ENCODE measurements around the gene CEACAM5.

CEACAM5 gene

GRCh38 chr19:41708481-41708880, at the start of gene CEACAM5:
CEACAM5 (plus strand) TSS chr19:41708626; CDS start chr19:41708732, 106 bp downstream.
- DNase-seq = no peak

DNA sequence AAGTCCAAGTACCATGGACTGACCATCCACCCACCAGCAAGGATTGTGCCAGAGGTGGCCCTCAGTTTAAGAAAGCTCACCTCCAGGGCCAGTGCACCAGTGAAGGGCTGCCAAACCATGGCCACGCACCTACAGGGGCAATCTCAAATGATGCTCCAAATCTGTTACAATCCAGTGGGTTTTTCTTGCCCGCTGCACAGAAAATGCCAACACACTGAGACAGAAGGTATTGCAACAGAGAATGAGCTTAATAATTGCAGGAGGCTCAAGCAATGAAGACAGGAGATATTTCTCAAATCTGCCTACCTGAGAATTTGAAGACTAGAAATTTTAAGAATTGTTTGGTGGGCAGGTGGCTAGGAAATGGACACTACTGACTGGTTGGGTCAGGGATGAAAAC, 42.4 kb upstream of the CEACAM5 start:
- no peak for DNase-seq

- no peak for DNase-seq
These were observed 40.1 kb upstream of the CEACAM5 start for GRCh38 chr19:41668315-41668714.

DNA sequence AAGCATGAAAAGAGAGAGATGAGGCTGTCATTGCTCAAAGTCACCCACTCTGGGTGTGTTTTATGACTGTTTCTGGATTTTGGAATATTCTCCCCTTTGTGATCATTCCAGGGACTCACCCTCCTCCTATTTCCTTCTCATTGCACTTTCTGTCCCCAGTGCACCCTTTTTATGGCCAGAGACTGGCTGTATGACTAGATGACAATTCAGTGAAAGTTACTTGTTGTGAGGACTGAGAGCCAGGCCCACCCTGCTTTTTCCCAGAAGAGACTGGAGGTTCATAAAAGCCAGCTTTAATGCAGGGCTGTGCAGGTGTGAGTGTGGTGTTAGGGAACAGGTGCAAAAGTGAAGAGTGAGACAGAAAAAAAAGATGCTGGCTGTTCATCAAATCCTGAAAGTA, 37.7 kb upstream of the CEACAM5 start:
- no peak for DNase-seq

GRCh38 chr19:41671486-41671885, 36.9 kb upstream of the CEACAM5 start:
- DNase-seq = no peak

- no peak for DNase-seq
These were observed 26.0 kb upstream of the CEACAM5 start for GRCh38 chr19:41682437-41682836.

GRCh38 chr19:41687419-41687818, 21.0 kb upstream of the CEACAM5 start:
- no peak for DNase-seq

DNA sequence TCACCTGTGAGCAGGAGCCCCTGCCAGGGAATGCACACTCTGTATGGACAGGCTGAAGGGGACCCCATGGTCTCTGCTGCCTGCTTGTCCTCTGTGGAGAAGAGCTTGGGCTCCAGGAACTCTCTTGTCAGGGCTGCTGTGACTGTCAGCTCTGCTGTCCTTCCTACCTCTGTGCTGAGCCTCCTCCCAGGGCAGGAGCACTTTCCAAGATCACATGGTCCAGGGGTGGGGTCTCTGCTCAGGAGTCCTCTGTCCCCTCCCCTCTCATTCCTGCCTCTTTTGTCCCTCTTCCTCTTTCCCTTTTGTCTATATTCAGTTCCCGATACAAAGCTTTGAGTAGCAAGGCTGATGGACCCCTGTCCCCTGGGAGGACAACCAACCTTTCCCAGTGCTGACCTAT, 20.3 kb upstream of the CEACAM5 start, which contains the start of gene CEACAM7:
Gene CEACAM7, minus strand, starts transcription at position 173 of the 400 bp plus-strand sequence. Its CDS starts 105 bp downstream, at position 68.
- no peak for DNase-seq

DNA sequence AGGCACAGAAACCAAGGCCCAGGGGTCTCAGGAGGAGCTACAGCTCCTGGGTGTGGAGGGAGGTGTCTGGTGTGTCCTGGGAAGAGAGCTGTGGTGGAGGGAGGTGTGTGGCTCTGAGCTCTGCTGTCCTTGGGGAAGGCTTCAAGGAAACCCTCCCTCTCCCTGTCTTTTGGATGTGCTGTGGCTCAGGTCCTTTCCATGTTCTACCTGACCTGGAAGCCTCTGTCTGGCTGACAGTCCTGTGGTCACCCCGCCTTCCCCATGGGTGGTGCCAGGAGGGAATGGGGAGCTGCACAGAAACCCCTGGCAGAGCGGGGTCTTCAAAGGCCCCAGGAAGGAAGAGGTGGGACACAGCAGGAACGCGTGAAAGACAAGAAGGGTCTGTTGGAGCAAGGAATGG, 19.7 kb upstream of the CEACAM5 start:
- DNase-seq = no peak

GRCh38 chr19:41689993-41690800, 18.2 kb upstream of the CEACAM5 start:
- DNase-seq = no peak

DNA sequence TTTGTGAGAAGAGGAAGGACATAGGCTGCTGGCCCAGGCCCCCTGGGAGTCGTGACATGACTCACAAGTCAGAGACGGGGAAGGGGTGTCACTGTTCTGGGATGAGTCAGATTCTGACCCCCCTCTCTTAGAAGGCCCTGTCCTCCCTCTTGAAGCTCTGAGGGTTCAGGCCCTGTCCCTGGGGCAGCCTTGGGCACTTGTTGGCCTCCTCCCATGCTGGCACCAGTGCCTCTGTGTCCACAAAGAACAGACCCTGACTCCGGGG, 17.7 kb upstream of the CEACAM5 start:
- DNase-seq = no peak

GRCh38 chr19:41691268-41691970, 17.0 kb upstream of the CEACAM5 start:
- DNase-seq = peak; percentile 16

GRCh38 chr19:41694196-41694595, 14.2 kb upstream of the CEACAM5 start:
- no peak for DNase-seq

DNA sequence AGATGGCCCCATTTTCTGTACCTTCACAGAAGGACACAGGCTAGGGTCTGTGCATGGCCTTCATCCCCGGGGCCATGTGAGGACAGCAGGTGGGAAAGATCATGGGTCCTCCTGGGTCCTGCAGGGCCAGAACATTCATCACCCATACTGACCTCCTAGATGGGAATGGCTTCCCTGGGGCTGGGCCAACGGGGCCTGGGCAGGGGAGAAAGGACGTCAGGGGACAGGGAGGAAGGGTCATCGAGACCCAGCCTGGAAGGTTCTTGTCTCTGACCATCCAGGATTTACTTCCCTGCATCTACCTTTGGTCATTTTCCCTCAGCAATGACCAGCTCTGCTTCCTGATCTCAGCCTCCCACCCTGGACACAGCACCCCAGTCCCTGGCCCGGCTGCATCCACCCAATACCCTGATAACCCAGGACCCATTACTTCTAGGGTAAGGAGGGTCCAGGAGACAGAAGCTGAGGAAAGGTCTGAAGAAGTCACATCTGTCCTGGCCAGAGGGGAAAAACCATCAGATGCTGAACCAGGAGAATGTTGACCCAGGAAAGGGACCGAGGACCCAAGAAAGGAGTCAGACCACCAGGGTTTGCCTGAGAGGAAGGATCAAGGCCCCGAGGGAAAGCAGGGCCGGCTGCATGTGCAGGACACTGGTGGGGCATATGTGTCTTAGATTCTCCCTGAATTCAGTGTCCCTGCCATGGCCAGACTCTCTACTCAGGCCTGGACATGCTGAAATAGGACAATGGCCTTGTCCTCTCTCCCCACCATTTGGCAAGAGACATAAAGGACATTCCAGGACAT, 13.4 kb upstream of the CEACAM5 start:
- DNase-seq = no peak

GRCh38 chr19:41695745-41696144, 12.7 kb upstream of the CEACAM5 start:
- DNase-seq = no peak

- no peak for DNase-seq
These were observed 11.8 kb upstream of the CEACAM5 start for GRCh38 chr19:41696402-41697197.

GRCh38 chr19:41697198-41697855, 11.1 kb upstream of the CEACAM5 start:
- no peak for DNase-seq

DNA sequence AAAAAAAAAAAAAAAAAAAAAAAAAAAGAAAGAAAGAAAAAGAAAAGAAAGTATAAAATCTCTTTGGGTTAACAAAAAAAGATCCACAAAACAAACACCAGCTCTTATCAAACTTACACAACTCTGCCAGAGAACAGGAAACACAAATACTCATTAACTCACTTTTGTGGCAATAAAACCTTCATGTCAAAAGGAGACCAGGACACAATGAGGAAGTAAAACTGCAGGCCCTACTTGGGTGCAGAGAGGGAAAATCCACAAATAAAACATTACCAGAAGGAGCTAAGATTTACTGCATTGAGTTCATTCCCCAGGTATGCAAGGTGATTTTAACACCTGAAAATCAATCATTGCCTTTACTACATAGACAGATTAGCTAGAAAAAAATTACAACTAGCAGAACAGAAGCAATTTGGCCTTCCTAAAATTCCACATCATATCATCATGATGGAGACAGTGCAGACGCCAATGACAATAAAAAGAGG, 9.6 kb upstream of the CEACAM5 start:
- no peak for DNase-seq

GRCh38 chr19:41699231-41699967, 9.0 kb upstream of the CEACAM5 start:
- no peak for DNase-seq

DNA sequence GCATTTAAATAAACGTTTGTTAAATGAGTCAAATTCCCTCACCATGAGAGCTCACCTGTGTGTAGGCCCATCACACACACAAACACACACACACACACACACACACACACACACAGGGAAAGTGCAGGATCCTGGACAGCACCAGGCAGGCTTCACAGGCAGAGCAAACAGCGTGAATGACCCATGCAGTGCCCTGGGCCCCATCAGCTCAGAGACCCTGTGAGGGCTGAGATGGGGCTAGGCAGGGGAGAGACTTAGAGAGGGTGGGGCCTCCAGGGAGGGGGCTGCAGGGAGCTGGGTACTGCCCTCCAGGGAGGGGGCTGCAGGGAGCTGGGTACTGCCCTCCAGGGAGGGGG, 8.5 kb upstream of the CEACAM5 start:
- DNase-seq = no peak

Measured in CD4-positive, alpha-beta T cell treated with Interleukin-6 for 4 hours (primary cell).